Measurements from ENCODE around the gene RGS8.

Gene RGS8

GRCh38 chr1:182684116-182684828 is at the start of gene RGS8:
Gene RGS8, minus strand, starts transcription at chr1:182684587. Its CDS starts 14,938 bp downstream, at chr1:182669649.
- no peak for TF ChIP-seq JUND (IDR thresholded peaks at IDR 0.05; ENCODE audit: low read depth)
- no peak for DNase-seq (ENCODE audit: low read depth in 1 of 2, low spot score in 1 of 2)
- in situ Hi-C loops (cut with HindIII; ENCODE audit: low pct_unique_long_range_greater_than_20kb, low sequenced_read_pairs): no loop called here

GRCh38 chr1:182731852-182732575 is 47.6 kb upstream of the RGS8 start:
- in situ Hi-C loops (cut with HindIII; ENCODE audit: low pct_unique_long_range_greater_than_20kb, low sequenced_read_pairs): no loop called here
- peak; percentile 80 for TF ChIP-seq JUND (IDR thresholded peaks at IDR 0.05; ENCODE audit: low read depth)
- DNase-seq (ENCODE audit: low read depth in 1 of 2, low spot score in 1 of 2): peak; percentile 56 to 97

GRCh38 chr1:182726912-182727311 is 42.5 kb upstream of the RGS8 start:
- in situ Hi-C loops (cut with HindIII; ENCODE audit: low pct_unique_long_range_greater_than_20kb, low sequenced_read_pairs): no loop called here
- TF ChIP-seq JUND (IDR thresholded peaks at IDR 0.05; ENCODE audit: low read depth): no peak
- no peak for DNase-seq (ENCODE audit: low read depth in 1 of 2, low spot score in 1 of 2)

- no peak for TF ChIP-seq JUND (IDR thresholded peaks at IDR 0.05; ENCODE audit: low read depth)
- DNase-seq (ENCODE audit: low read depth in 1 of 2, low spot score in 1 of 2): no peak
- in situ Hi-C loops (cut with HindIII; ENCODE audit: low pct_unique_long_range_greater_than_20kb, low sequenced_read_pairs): no loop called here
Measured at GRCh38 chr1:182725259-182726255, 41.2 kb upstream of the RGS8 start.

GRCh38 chr1:182724215-182724614 is 39.8 kb upstream of the RGS8 start:
- in situ Hi-C loops (cut with HindIII; ENCODE audit: low pct_unique_long_range_greater_than_20kb, low sequenced_read_pairs): no loop called here
- TF ChIP-seq JUND (IDR thresholded peaks at IDR 0.05; ENCODE audit: low read depth): no peak
- DNase-seq (ENCODE audit: low read depth in 1 of 2, low spot score in 1 of 2): peak in 1 of 2 experiments; percentile 45

GRCh38 chr1:182723200-182723599 is 38.8 kb upstream of the RGS8 start:
- in situ Hi-C loops (cut with HindIII; ENCODE audit: low pct_unique_long_range_greater_than_20kb, low sequenced_read_pairs): no loop called here

GRCh38 chr1:182721525-182721924 is 37.1 kb upstream of the RGS8 start:
- DNase-seq (ENCODE audit: low read depth in 1 of 2, low spot score in 1 of 2): no peak
- in situ Hi-C loops (cut with HindIII; ENCODE audit: low pct_unique_long_range_greater_than_20kb, low sequenced_read_pairs): no loop called here
- TF ChIP-seq JUND (IDR thresholded peaks at IDR 0.05; ENCODE audit: low read depth): no peak

More at GRCh38 chr1:182723200-182723599, 38.8 kb upstream of the RGS8 start:
- TF ChIP-seq JUND (IDR thresholded peaks at IDR 0.05; ENCODE audit: low read depth): no peak
- DNase-seq (ENCODE audit: low read depth in 1 of 2, low spot score in 1 of 2): no peak

- no peak for TF ChIP-seq JUND (IDR thresholded peaks at IDR 0.05; ENCODE audit: low read depth)
- peak in 1 of 2 experiments; percentile 74 for DNase-seq (ENCODE audit: low read depth in 1 of 2, low spot score in 1 of 2)
- in situ Hi-C loops (cut with HindIII; ENCODE audit: low pct_unique_long_range_greater_than_20kb, low sequenced_read_pairs): no loop called here
Measured at GRCh38 chr1:182720463-182720862, 36.1 kb upstream of the RGS8 start.

- TF ChIP-seq JUND (IDR thresholded peaks at IDR 0.05; ENCODE audit: low read depth): no peak
- DNase-seq (ENCODE audit: low read depth in 1 of 2, low spot score in 1 of 2): no peak
- in situ Hi-C loops (cut with HindIII; ENCODE audit: low pct_unique_long_range_greater_than_20kb, low sequenced_read_pairs): no loop called here
Measured at GRCh38 chr1:182719553-182719952, 35.2 kb upstream of the RGS8 start.

- no peak for DNase-seq (ENCODE audit: low read depth in 1 of 2, low spot score in 1 of 2)
- no peak for TF ChIP-seq JUND (IDR thresholded peaks at IDR 0.05; ENCODE audit: low read depth)
- in situ Hi-C loops (cut with HindIII; ENCODE audit: low pct_unique_long_range_greater_than_20kb, low sequenced_read_pairs): no loop called here
Measured at GRCh38 chr1:182718311-182718710, 33.9 kb upstream of the RGS8 start.

- in situ Hi-C loops (cut with HindIII; ENCODE audit: low pct_unique_long_range_greater_than_20kb, low sequenced_read_pairs): no loop called here
- 0 out of 2 replicates have a peak, but pooled peaks have one; percentile 26 for TF ChIP-seq JUND (IDR thresholded peaks at IDR 0.05; ENCODE audit: low read depth)
- peak in 1 of 2 experiments; percentile 63 for DNase-seq (ENCODE audit: low read depth in 1 of 2, low spot score in 1 of 2)
Measured at GRCh38 chr1:182716740-182717720, 32.6 kb upstream of the RGS8 start.

All from T47D (cell line).